Measurements from ENCODE around the gene SPP1. TPM values are rescaled to one million over a fixed set of nuclear protein-coding genes. Genes with fewer than 3 reads are reported as not detected.
"Not testable (repeated sequence)": the region's sequence is repeated elsewhere in the genome, so short reads cannot be mapped to it uniquely, and the experiment has no call there.

SPP1 gene
- polyA plus RNA-seq, 3 donors: 156 to 347 (median 225) TPM

- no peak for DNase-seq (ENCODE audit: low read depth in 3 of 3, low spot score in 2 of 3)
These were observed 42.2 kb downstream of the SPP1 start for GRCh38 chr4:88017516-88018297.

- no peak for DNase-seq (ENCODE audit: low read depth in 3 of 3, low spot score in 2 of 3)
These were observed 43.0 kb downstream of the SPP1 start for GRCh38 chr4:88018466-88018865.

GRCh38 chr4:88021824-88022223, 46.3 kb downstream of the SPP1 start:
- DNase-seq (ENCODE audit: low read depth in 3 of 3, low spot score in 2 of 3): no peak

- DNase-seq (ENCODE audit: low read depth in 3 of 3, low spot score in 2 of 3): no peak
These were observed 46.8 kb downstream of the SPP1 start for GRCh38 chr4:88022289-88022688.

- not testable (repeated sequence) for DNase-seq (ENCODE audit: low read depth in 3 of 3, low spot score in 2 of 3)
These were observed 50.6 kb downstream of the SPP1 start for GRCh38 chr4:88025868-88026661.

GRCh38 chr4:88027611-88028608, 52.4 kb downstream of the SPP1 start:
- no peak for DNase-seq (ENCODE audit: low read depth in 3 of 3, low spot score in 2 of 3)

GRCh38 chr4:88028946-88029345, 53.4 kb downstream of the SPP1 start:
- DNase-seq (ENCODE audit: low read depth in 3 of 3, low spot score in 2 of 3): no peak

- DNase-seq (ENCODE audit: low read depth in 3 of 3, low spot score in 2 of 3): no peak
These were observed 54.0 kb downstream of the SPP1 start for GRCh38 chr4:88029556-88029955.

GRCh38 chr4:88030565-88031310, 55.2 kb downstream of the SPP1 start:
- DNase-seq (ENCODE audit: low read depth in 3 of 3, low spot score in 2 of 3): no peak

Other genes starting within 250 kb of the SPP1 start
- not detected for gene IBSP, start 176.2 kb upstream of the SPP1 start, polyA plus RNA-seq (ENCODE audit: insufficient read length in 3 of 3)
- not detected for gene MEPE, start 142.7 kb upstream of the SPP1 start, polyA plus RNA-seq (ENCODE audit: insufficient read length in 3 of 3)
- gene PKD2, start 31.9 kb downstream of the SPP1 start, polyA plus RNA-seq (ENCODE audit: insufficient read length in 3 of 3): 10 to 100 TPM; 77.0 to 85.5 (median 82.6) TPM
- 1 to 10 TPM; 7.1 to 8.5 (median 8.3) TPM for gene ABCG2, start 182.9 kb downstream of the SPP1 start, polyA plus RNA-seq (ENCODE audit: insufficient read length in 3 of 3)